Amygdala (tissue), 56 donors: ENCODE data around the gene HBB.

Source experiments
- DNase-seq, 56 donors: peaks; one replicate each; lab custom pipeline; 2025; lab: John Stamatoyannopoulos, UW

Gene HBB

GRCh38 chr11:5229796-5230195 is 2.9 kb upstream of the HBB start:
- DNase-seq: no peak

- DNase-seq: no peak
Observed at GRCh38 chr11:5229356-5229755, 2.5 kb upstream of the HBB start.

GRCh38 chr11:5228124-5228523 is 1.3 kb upstream of the HBB start:
- no peak for DNase-seq

GRCh38 chr11:5227681-5228080 is 810 bp upstream of the HBB start:
- DNase-seq: no peak

- no peak for DNase-seq
Observed at GRCh38 chr11:5225480-5225871, 1.4 kb downstream of the HBB start.

GRCh38 chr11:5224538-5225479 is 2.1 kb downstream of the HBB start:
- no peak for DNase-seq

GRCh38 chr11:5223686-5224085 is 3.2 kb downstream of the HBB start:
- DNase-seq: no peak

- DNase-seq: no peak
Observed at GRCh38 chr11:5223146-5223545, 3.7 kb downstream of the HBB start.

- DNase-seq: no peak
Observed at GRCh38 chr11:5210376-5210885, 16.4 kb downstream of the HBB start.

- DNase-seq: no peak
Observed at GRCh38 chr11:5204787-5205186, 22.1 kb downstream of the HBB start.

- no peak for DNase-seq
Observed at GRCh38 chr11:5203366-5203765, 23.5 kb downstream of the HBB start.

- no peak for DNase-seq
Observed at GRCh38 chr11:5200582-5200981, 26.3 kb downstream of the HBB start, which contains the start of gene OR51V1. Gene OR51V1 (minus strand): TSS chr11:5200682. CDS start chr11:5200682, 0 bp downstream.

GRCh38 chr11:5198285-5198684 is 28.6 kb downstream of the HBB start:
- DNase-seq: no peak

GRCh38 chr11:5197536-5197935 is 29.3 kb downstream of the HBB start:
- DNase-seq: no peak

- DNase-seq: no peak
Observed at GRCh38 chr11:5196731-5197130, 30.1 kb downstream of the HBB start.

- DNase-seq: no peak
Observed at GRCh38 chr11:5196067-5196466, 30.8 kb downstream of the HBB start.

- DNase-seq: no peak
Observed at GRCh38 chr11:5192738-5193137, 34.1 kb downstream of the HBB start.

GRCh38 chr11:5188201-5188600 is 38.7 kb downstream of the HBB start:
- DNase-seq: no peak

- DNase-seq: no peak
Observed at GRCh38 chr11:5178046-5178837, 48.6 kb downstream of the HBB start.
